Muscle of leg (tissue), 11 donors: ENCODE results near the gene KIRREL3. TPM values are rescaled to one million over a fixed set of nuclear protein-coding genes. Genes with fewer than 3 reads are reported as not detected.
A peak's percentile ranks its signal among the peaks of the same experiment; 100 is the strongest.

Experiments
- DNase-seq: peaks from one replicate; pipeline ENCODE4 v3.0.0; 2013
- H3K27ac ChIP-seq: one replicate; pipeline ENCODE4 v1.5.1; 2013; ENCODE audit warnings: mild to moderate bottlenecking, low read length, control low read depth
- H3K27me3 ChIP-seq: one replicate; pipeline ENCODE4 v1.6.1; 2013; ENCODE audit warnings: low read length; ENCODE audit not compliant: control insufficient read depth, insufficient read depth
- H3K36me3 ChIP-seq: one replicate; pipeline ENCODE4 v1.6.1; 2013; ENCODE audit warnings: low read length; ENCODE audit not compliant: control insufficient read depth, insufficient read depth
- H3K4me1 ChIP-seq: one replicate; pipeline ENCODE4 v1.6.1; 2013; ENCODE audit warnings: low read length; ENCODE audit not compliant: control insufficient read depth, insufficient read depth
- H3K4me3 ChIP-seq: one replicate; pipeline ENCODE4 v1.5.1; 2013; ENCODE audit warnings: low read length, control low read depth
- H3K9me3 ChIP-seq: replicated peaks from 2 replicates; pipeline ENCODE4 v1.6.1; 2013; ENCODE audit warnings: low read depth, low read length; ENCODE audit not compliant: control insufficient read depth
- WGBS: methylation state at CpG from one replicate; pipeline ENCODE4 v1.1.5; 2013; ENCODE audit warnings: missing lambda C conversion rate; ENCODE audit not compliant: insufficient coverage; 5-methylcytosine and 5-hydroxymethylcytosine counted together
- polyA plus RNA-seq, 8 donors: library from polyadenylated mRNA; unstranded; fragments of 120-200 nt; gene quantifications; one replicate each; pipeline versions ENCODE4 v1.2.1 to v1.2.3, GENCODE V29; 2013; ENCODE audit warnings: inconsistent platforms in 1 of 8, low replicate concordance in 1 of 8; ENCODE audit not compliant: insufficient read length in 8 of 8, insufficient read depth in 1 of 8
- total RNA-seq: library from RNA; stranded (reverse); fragments of 120-200 nt; gene quantifications from one replicate; pipeline ENCODE4 v1.2.4, GENCODE V29; 2013

KIRREL3 gene
- total and polyA plus RNA-seq, 9 donors: 0.27 to 1.8 (median 0.93) TPM

GRCh38 chr11:127028648-127029047, 28.1 kb upstream of the KIRREL3 start:
- Histone ChIP-seq H3K4me1 (no peaks in the 10 kb centered on the region), H3K4me3 (no peak overlapping the region), H3K9me3 (no peaks in the 10 kb centered on the region), H3K27me3 (peaks cover 2% of the 10 kb centered on the region), H3K27ac (no peak overlapping the region), H3K36me3 (no peaks in the 10 kb centered on the region)
- 60% methylated on average over 2 of the region's 4 CpGs for WGBS
- DNase-seq: peak; percentile 34

- WGBS: 64% methylated on average over 5 of the region's 5 CpGs
- H3K9me3 ChIP-seq: no peaks in the 10 kb centered on the region
- no peak overlapping the region for H3K27ac ChIP-seq
- no peaks in the 10 kb centered on the region for H3K36me3 ChIP-seq
- no peak overlapping the region for H3K4me3 ChIP-seq
- no peaks in the 10 kb centered on the region for H3K4me1 ChIP-seq
- DNase-seq: no peak
- peaks cover 2% of the 10 kb centered on the region for H3K27me3 ChIP-seq
These were observed 27.2 kb upstream of the KIRREL3 start for GRCh38 chr11:127027789-127028188.

- H3K4me1 ChIP-seq: no peaks in the 10 kb centered on the region
- no peaks in the 10 kb centered on the region for H3K9me3 ChIP-seq
- no peak overlapping the region for H3K4me3 ChIP-seq
- no peaks in the 10 kb centered on the region for H3K36me3 ChIP-seq
- H3K27ac ChIP-seq: no peak overlapping the region
- DNase-seq: no peak
- H3K27me3 ChIP-seq: peaks cover 2% of the 10 kb centered on the region
- 71% methylated on average over 3 of the region's 4 CpGs for WGBS
These were observed 26.4 kb upstream of the KIRREL3 start for GRCh38 chr11:127027000-127027399.

- Histone ChIP-seq H3K27ac (no peak overlapping the region), H3K4me3 (no peak overlapping the region), H3K4me1 (no peaks in the 10 kb centered on the region), H3K27me3 (peaks cover 2% of the 10 kb centered on the region), H3K9me3 (no peaks in the 10 kb centered on the region), H3K36me3 (no peaks in the 10 kb centered on the region)
- no CpG with 5 or more reads among the region's 2 CpGs for WGBS
- no peak for DNase-seq
These were observed 23.4 kb upstream of the KIRREL3 start for GRCh38 chr11:127023991-127024390.

- Histone ChIP-seq H3K4me1 (no peaks in the 10 kb centered on the region), H3K4me3 (no peak overlapping the region), H3K9me3 (no peaks in the 10 kb centered on the region), H3K36me3 (no peaks in the 10 kb centered on the region), H3K27me3 (no peaks in the 10 kb centered on the region), H3K27ac (no peak overlapping the region)
- no peak for DNase-seq
- 94% methylated on average over 6 of the region's 8 CpGs for WGBS
These were observed 18.2 kb upstream of the KIRREL3 start for GRCh38 chr11:127018683-127019279.

- H3K4me3 ChIP-seq: no peak overlapping the region
- no peaks in the 10 kb centered on the region for H3K9me3 ChIP-seq
- no peaks in the 10 kb centered on the region for H3K27me3 ChIP-seq
- H3K36me3 ChIP-seq: no peaks in the 10 kb centered on the region
- WGBS: 6% methylated on average over 3 of the region's 7 CpGs
- H3K4me1 ChIP-seq: no peaks in the 10 kb centered on the region
- DNase-seq: peak; percentile 41
- no peak overlapping the region for H3K27ac ChIP-seq
These were observed 16.9 kb upstream of the KIRREL3 start for GRCh38 chr11:127017482-127017881.

- Histone ChIP-seq H3K4me1 (no peaks in the 10 kb centered on the region), H3K27me3 (peaks cover 3% of the 10 kb centered on the region)
These were observed 13.0 kb upstream of the KIRREL3 start for GRCh38 chr11:127013550-127013949.

GRCh38 chr11:127006311-127006710, 5.7 kb upstream of the KIRREL3 start:
- WGBS: no CpG with 5 or more reads among the region's 2 CpGs
- peaks cover 12% of the 10 kb centered on the region for H3K4me1 ChIP-seq

More at GRCh38 chr11:127013550-127013949, 13.0 kb upstream of the KIRREL3 start:
- WGBS: 65% methylated on average over 5 of the region's 5 CpGs
- DNase-seq: no peak
- Histone ChIP-seq H3K36me3 (no peaks in the 10 kb centered on the region), H3K9me3 (no peaks in the 10 kb centered on the region), H3K4me3 (no peak overlapping the region), H3K27ac (no peak overlapping the region)

GRCh38 chr11:127003260-127003981, 2.9 kb upstream of the KIRREL3 start:
- H3K36me3 ChIP-seq: no peaks in the 10 kb centered on the region
- no peaks in the 10 kb centered on the region for H3K9me3 ChIP-seq
- DNase-seq: peak; percentile 54
- no peak overlapping the region for H3K27ac ChIP-seq
- H3K4me1 ChIP-seq: peaks cover 23% of the 10 kb centered on the region
- H3K4me3 ChIP-seq: peak overlapping the region; percentile 7
- peaks cover 74% of the 10 kb centered on the region for H3K27me3 ChIP-seq
- WGBS: under 1% methylated on average over 50 of the region's 62 CpGs

More at GRCh38 chr11:127006311-127006710, 5.7 kb upstream of the KIRREL3 start:
- H3K27me3 ChIP-seq: peaks cover 49% of the 10 kb centered on the region
- H3K36me3 ChIP-seq: no peaks in the 10 kb centered on the region
- no peak overlapping the region for H3K27ac ChIP-seq
- H3K9me3 ChIP-seq: no peaks in the 10 kb centered on the region
- no peak for DNase-seq
- H3K4me3 ChIP-seq: no peak overlapping the region

- H3K4me3 ChIP-seq: peak overlapping the region; percentile 7
These were observed 2.2 kb upstream of the KIRREL3 start for GRCh38 chr11:127002669-127003259.

More at GRCh38 chr11:127002669-127003259, 2.2 kb upstream of the KIRREL3 start:
- H3K36me3 ChIP-seq: no peaks in the 10 kb centered on the region
- no peaks in the 10 kb centered on the region for H3K9me3 ChIP-seq
- H3K27ac ChIP-seq: no peak overlapping the region
- WGBS: 9% methylated on average over 8 of the region's 16 CpGs
- H3K27me3 ChIP-seq: peaks cover 78% of the 10 kb centered on the region
- peak; percentile 20 for DNase-seq
- H3K4me1 ChIP-seq: peaks cover 24% of the 10 kb centered on the region
